Sigmoid colon (tissue), 4 donors: ENCODE data around the gene ABHD8.

Experiments
- CTCF ChIP-seq, 4 experiments: fragments of 450-650 bp in 3 of 4; fragments of 200-600 bp in 1 of 4; IDR thresholded peaks; one replicate each; pipeline ENCODE4 v1.5.1; 2016 to 2019; ENCODE audit warnings: antibody characterized with exemption in 4 of 4, mild to moderate bottlenecking in 3 of 4, moderate library complexity in 2 of 4
- EP300 ChIP-seq, 4 donors: sonication (generic); formaldehyde crosslinking; IDR thresholded peaks; one replicate each; pipeline ENCODE4 v1.6.1; 2017; ENCODE audit warnings: antibody characterized with exemption in 4 of 4
- POLR2A ChIP-seq, 2 donors: fragments of 450-650 bp; IDR thresholded peaks; one replicate each; pipeline ENCODE4 v1.6.1; 2016; ENCODE audit warnings: antibody characterized with exemption in 2 of 2, mild to moderate bottlenecking in 2 of 2, moderate library complexity in 2 of 2

- no peak for TF ChIP-seq CTCF (IDR thresholded peaks at IDR 0.05)
- TF ChIP-seq EP300 (IDR thresholded peaks at IDR 0.05): no peak
- no peak for TF ChIP-seq POLR2A (IDR thresholded peaks at IDR 0.05)
Measured at GRCh38 chr19:17325133-17325532, 21.9 kb upstream of the ABHD8 start.
